ENCODE results near the gene NFE2. TPM values are rescaled to one million over a fixed set of nuclear protein-coding genes. Genes with fewer than 3 reads are reported as not detected.

Gene NFE2
- total RNA-seq, 1 experiment from 2014 or later = 2.4 TPM

DNA sequence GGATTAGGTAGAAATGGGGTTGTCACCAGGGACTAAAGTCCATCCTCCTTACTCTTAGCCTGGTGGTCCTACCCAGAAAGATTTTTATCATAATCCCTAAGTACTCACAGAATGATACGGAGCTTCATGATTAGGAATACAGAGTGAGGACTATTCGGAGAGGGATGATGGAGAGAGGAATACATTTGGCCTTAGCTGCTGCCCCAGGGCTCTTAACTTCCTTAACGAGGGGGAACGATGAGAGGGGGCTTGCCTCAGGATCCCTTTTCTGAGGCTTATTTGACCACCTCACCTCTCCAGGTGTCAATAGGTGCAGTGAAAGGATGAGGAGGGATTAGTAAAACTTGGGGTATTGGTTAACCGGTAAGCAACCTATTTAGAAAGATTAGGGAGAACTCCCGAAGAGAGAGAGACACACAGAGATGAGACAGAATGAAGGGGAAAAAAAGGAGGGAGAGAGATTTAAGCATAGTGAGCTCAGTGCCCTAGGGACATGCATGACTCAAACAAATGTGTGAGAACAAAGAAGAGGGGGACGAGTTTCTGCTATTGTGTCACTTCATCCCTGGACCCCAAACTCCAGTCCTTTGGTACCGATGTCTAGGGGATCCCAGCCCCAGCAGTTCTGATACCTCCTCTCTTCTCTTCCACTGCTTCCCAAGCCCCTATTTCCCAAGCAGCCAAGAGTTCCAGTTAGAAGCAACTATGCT, 1.1 kb downstream of the NFE2 start (continued):
- TF ChIP-seq KAT7 (CRISPR knock-in tag; IDR thresholded peaks at IDR 0.05; ENCODE audit: borderline replicate concordance) = no peak
- no peak for TF ChIP-seq ZNF138 (CRISPR knock-in tag; conservative IDR thresholded peaks at IDR 0.05)
- TF ChIP-seq, protein P1, sequence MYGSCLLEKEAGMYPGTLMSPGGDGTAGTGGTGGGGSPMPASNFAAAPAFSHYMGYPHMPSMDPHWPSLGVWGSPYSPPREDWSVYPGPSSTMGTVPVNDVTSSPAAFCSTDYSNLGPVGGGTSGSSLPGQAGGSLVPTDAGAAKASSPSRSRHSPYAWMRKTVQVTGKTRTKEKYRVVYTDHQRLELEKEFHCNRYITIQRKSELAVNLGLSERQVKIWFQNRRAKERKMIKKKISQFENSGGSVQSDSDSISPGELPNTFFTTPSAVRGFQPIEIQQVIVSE (CRISPR knock-in tag; IDR thresholded peaks at IDR 0.05; ENCODE audit: borderline replicate concordance) = no peak
- TF ChIP-seq, protein P2, sequence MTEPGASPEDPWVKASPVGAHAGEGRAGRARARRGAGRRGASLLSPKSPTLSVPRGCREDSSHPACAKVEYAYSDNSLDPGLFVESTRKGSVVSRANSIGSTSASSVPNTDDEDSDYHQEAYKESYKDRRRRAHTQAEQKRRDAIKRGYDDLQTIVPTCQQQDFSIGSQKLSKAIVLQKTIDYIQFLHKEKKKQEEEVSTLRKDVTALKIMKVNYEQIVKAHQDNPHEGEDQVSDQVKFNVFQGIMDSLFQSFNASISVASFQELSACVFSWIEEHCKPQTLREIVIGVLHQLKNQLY (CRISPR knock-in tag; IDR thresholded peaks at IDR 0.05) = no peak
- no peak for TF ChIP-seq JUN (CRISPR knock-in tag; IDR thresholded peaks at IDR 0.05)
- no peak for TF ChIP-seq ZNF219 (CRISPR knock-in tag; IDR thresholded peaks at IDR 0.05; ENCODE audit: borderline replicate concordance)
- TF ChIP-seq, protein P3, sequence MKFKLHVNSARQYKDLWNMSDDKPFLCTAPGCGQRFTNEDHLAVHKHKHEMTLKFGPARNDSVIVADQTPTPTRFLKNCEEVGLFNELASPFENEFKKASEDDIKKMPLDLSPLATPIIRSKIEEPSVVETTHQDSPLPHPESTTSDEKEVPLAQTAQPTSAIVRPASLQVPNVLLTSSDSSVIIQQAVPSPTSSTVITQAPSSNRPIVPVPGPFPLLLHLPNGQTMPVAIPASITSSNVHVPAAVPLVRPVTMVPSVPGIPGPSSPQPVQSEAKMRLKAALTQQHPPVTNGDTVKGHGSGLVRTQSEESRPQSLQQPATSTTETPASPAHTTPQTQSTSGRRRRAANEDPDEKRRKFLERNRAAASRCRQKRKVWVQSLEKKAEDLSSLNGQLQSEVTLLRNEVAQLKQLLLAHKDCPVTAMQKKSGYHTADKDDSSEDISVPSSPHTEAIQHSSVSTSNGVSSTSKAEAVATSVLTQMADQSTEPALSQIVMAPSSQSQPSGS (CRISPR knock-in tag; IDR thresholded peaks at IDR 0.05; ENCODE audit: borderline replicate concordance, low read depth) = no peak
- TF ChIP-seq ZNF263 (CRISPR knock-in tag; IDR thresholded peaks at IDR 0.05; ENCODE audit: low read depth) = no peak
- TF ChIP-seq, protein P4, sequence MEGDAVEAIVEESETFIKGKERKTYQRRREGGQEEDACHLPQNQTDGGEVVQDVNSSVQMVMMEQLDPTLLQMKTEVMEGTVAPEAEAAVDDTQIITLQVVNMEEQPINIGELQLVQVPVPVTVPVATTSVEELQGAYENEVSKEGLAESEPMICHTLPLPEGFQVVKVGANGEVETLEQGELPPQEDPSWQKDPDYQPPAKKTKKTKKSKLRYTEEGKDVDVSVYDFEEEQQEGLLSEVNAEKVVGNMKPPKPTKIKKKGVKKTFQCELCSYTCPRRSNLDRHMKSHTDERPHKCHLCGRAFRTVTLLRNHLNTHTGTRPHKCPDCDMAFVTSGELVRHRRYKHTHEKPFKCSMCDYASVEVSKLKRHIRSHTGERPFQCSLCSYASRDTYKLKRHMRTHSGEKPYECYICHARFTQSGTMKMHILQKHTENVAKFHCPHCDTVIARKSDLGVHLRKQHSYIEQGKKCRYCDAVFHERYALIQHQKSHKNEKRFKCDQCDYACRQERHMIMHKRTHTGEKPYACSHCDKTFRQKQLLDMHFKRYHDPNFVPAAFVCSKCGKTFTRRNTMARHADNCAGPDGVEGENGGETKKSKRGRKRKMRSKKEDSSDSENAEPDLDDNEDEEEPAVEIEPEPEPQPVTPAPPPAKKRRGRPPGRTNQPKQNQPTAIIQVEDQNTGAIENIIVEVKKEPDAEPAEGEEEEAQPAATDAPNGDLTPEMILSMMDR (IDR thresholded peaks at IDR 0.05) = no peak

GRCh38 chr12:54298904-54299303, 1.9 kb downstream of the NFE2 start:
- no peaks in the 10 kb centered on the region for H3K9me3 Mint-ChIP-seq
- H3K36me3 Mint-ChIP-seq = no peaks in the 10 kb centered on the region
- no peak overlapping the region for H3K4me3 Mint-ChIP-seq
- no peak for ATAC-seq
- no peak for DNase-seq (ENCODE audit: low spot score)
- ChIA-PET POLR2A (interaction anchor here (0.6 to 1.1 kb wide), 3 partner anchors 27 to 614 kb away, joined by 3 to 6 read pairs (median 3); no protein-coding TSS in a partner anchor), CTCF (interaction anchor here (0.9 to 4.6 kb wide), 15 partner anchors 9 to 100 kb away, joined by 3 to 53 read pairs (median 4); partner anchors contain the start of gene COPZ1)
- H3K27ac Mint-ChIP-seq = no peak overlapping the region
- H3K27me3 Mint-ChIP-seq (ENCODE audit: low read depth) = peaks cover 15% of the 10 kb centered on the region
- peaks cover 44% of the 10 kb centered on the region for H3K4me1 Mint-ChIP-seq
- TF ChIP-seq NFE2L1 (CRISPR knock-in tag; IDR thresholded peaks at IDR 0.05) (no peak), GTF2I (CRISPR knock-in tag; conservative IDR thresholded peaks at IDR 0.05) (no peak), CREM (CRISPR knock-in tag; IDR thresholded peaks at IDR 0.05) (no peak), PRRX2 (CRISPR knock-in tag; IDR thresholded peaks at IDR 0.05) (no peak), MYBL2 (CRISPR knock-in tag; IDR thresholded peaks at IDR 0.05) (no peak), HMGA2 (CRISPR knock-in tag; IDR thresholded peaks at IDR 0.05) (no peak), AR (CRISPR knock-in tag; IDR thresholded peaks at IDR 0.05) (no peak), ATF3 (CRISPR knock-in tag; conservative IDR thresholded peaks at IDR 0.05) (no peak), E2F1 (CRISPR knock-in tag; IDR thresholded peaks at IDR 0.05) (no peak), ZNF423 (CRISPR knock-in tag; IDR thresholded peaks at IDR 0.05) (no peak), FOXP1 (CRISPR knock-in tag; IDR thresholded peaks at IDR 0.05; ENCODE audit: borderline replicate concordance) (no peak), ETV6 (CRISPR knock-in tag; IDR thresholded peaks at IDR 0.05) (no peak)
- TF ChIP-seq, protein P3 (CRISPR knock-in tag; IDR thresholded peaks at IDR 0.05; ENCODE audit: borderline replicate concordance, low read depth) = no peak
- TF ChIP-seq, protein P5, sequence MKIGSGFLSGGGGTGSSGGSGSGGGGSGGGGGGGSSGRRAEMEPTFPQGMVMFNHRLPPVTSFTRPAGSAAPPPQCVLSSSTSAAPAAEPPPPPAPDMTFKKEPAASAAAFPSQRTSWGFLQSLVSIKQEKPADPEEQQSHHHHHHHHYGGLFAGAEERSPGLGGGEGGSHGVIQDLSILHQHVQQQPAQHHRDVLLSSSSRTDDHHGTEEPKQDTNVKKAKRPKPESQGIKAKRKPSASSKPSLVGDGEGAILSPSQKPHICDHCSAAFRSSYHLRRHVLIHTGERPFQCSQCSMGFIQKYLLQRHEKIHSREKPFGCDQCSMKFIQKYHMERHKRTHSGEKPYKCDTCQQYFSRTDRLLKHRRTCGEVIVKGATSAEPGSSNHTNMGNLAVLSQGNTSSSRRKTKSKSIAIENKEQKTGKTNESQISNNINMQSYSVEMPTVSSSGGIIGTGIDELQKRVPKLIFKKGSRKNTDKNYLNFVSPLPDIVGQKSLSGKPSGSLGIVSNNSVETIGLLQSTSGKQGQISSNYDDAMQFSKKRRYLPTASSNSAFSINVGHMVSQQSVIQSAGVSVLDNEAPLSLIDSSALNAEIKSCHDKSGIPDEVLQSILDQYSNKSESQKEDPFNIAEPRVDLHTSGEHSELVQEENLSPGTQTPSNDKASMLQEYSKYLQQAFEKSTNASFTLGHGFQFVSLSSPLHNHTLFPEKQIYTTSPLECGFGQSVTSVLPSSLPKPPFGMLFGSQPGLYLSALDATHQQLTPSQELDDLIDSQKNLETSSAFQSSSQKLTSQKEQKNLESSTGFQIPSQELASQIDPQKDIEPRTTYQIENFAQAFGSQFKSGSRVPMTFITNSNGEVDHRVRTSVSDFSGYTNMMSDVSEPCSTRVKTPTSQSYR (CRISPR knock-in tag; IDR thresholded peaks at IDR 0.05) = no peak
